Prostate gland (tissue), 2 donors: Measurements from ENCODE around the gene BTBD19.

Source experiments
- CTCF ChIP-seq, 4 experiments: fragments of 200-600 bp in 2 of 4; fragments of 450-650 bp in 2 of 4; sonication (generic) in 2 of 4; IDR thresholded peaks; 1 replicate in 3 of 4; 2 replicates in 1 of 4; pipeline ENCODE4 v1.5.1; 2016 to 2019; ENCODE audit warnings: antibody characterized with exemption in 4 of 4, mild to moderate bottlenecking in 2 of 4, moderate library complexity in 2 of 4
- POLR2AphosphoS5 ChIP-seq: sonication (generic); formaldehyde crosslinking; IDR thresholded peaks from one replicate; pipeline ENCODE4 v1.6.1; 2017; ENCODE audit warnings: antibody characterized with exemption

GRCh38 chr1:44808063-44808937 lies at the start of gene BTBD19:
- TF ChIP-seq CTCF (IDR thresholded peaks at IDR 0.05) (no peak), POLR2AphosphoS5 (no peak)
